CD4-positive, alpha-beta T cell (primary cell): ENCODE measurements around the gene C5orf46. TPM values are rescaled to one million over a fixed set of nuclear protein-coding genes. Genes with fewer than 3 reads are reported as not detected.

ENCODE experiments used
- ATAC-seq: fragments of 200-7000 bp; cut with Tn5 transposase; one replicate; pipeline ENCODE4 v1.10.0; 2022; ENCODE audit warnings: mild to moderate bottlenecking; ENCODE audit not compliant: poor library complexity
- CTCF ChIA-PET: fragments of 350-600 bp; sonication (Branson Sonifier 250); formaldehyde crosslinking; loops from one replicate; lab custom pipeline; 2021; ENCODE audit warnings: antibody characterized with exemption, inconsistent platforms; lab: Charles Lee
- POLR2A ChIA-PET: fragments of 350-600 bp; sonication (Branson Sonifier 250); formaldehyde crosslinking; loops from one replicate; lab custom pipeline; 2021; ENCODE audit warnings: antibody characterized with exemption, inconsistent platforms; lab: Charles Lee
- DNase-seq, 14 experiments: peaks; one replicate each; pipeline ENCODE4 v3.0.0-alpha.2; 2013 to 2020; ENCODE audit warnings: mixed read lengths in 2 of 14
- H3K27ac ChIP-seq, 2 donors: one replicate each; pipeline versions ENCODE4 v1.5.1 to v1.7.0; 2013; ENCODE audit warnings: low read length in 2 of 2, low read depth in 1 of 2, mild to moderate bottlenecking in 1 of 2
- H3K27me3 ChIP-seq, 2 experiments: 1 replicate in 1 of 2; 2 replicates in 1 of 2; pipeline versions ENCODE4 v1.6.1 to v1.7.0; 2013; ENCODE audit warnings: low read length in 2 of 2, control low read depth in 1 of 2, mild to moderate bottlenecking in 1 of 2, moderate library complexity in 1 of 2; ENCODE audit not compliant: insufficient read depth in 2 of 2, control insufficient read depth in 1 of 2
- H3K36me3 ChIP-seq: one replicate; pipeline ENCODE4 v1.6.1; 2013; ENCODE audit warnings: low read length, control low read depth; ENCODE audit not compliant: insufficient read depth
- H3K4me1 ChIP-seq: one replicate; pipeline ENCODE4 v1.6.1; 2013; ENCODE audit warnings: low read length, control low read depth; ENCODE audit not compliant: insufficient read depth
- H3K4me3 ChIP-seq: one replicate; pipeline ENCODE4 v1.5.1; 2013; ENCODE audit warnings: mild to moderate bottlenecking, low read length, moderate library complexity
- H3K9me3 ChIP-seq, 2 experiments: 1 replicate in 1 of 2; 2 replicates in 1 of 2; pipeline versions ENCODE4 v1.6.1 to v1.7.0; 2013; ENCODE audit warnings: low read length in 2 of 2, mild to moderate bottlenecking in 2 of 2, control low read depth in 1 of 2, moderate library complexity in 1 of 2; ENCODE audit not compliant: control insufficient read depth in 1 of 2, insufficient read depth in 1 of 2
- H3K27ac Mint-ChIP-seq: one replicate; pipeline ENCODE4 v1.8.0; 2020; ENCODE audit warnings: mixed read lengths
- H3K27me3 Mint-ChIP-seq: one replicate; pipeline ENCODE4 v1.8.0; 2021; ENCODE audit warnings: mixed read lengths
- H3K36me3 Mint-ChIP-seq: one replicate; pipeline ENCODE4 v1.8.0; 2021; ENCODE audit warnings: low read depth, mixed read lengths
- H3K4me1 Mint-ChIP-seq: one replicate; pipeline ENCODE4 v1.8.0; 2021; ENCODE audit warnings: low read depth, mixed read lengths
- H3K4me3 Mint-ChIP-seq: one replicate; pipeline ENCODE4 v1.8.0; 2020; ENCODE audit warnings: mild to moderate bottlenecking, mixed read lengths
- H3K9me3 Mint-ChIP-seq: one replicate; pipeline ENCODE4 v1.8.0; 2020; ENCODE audit warnings: mixed read lengths
- CTCF ChIP-seq: fragments of 200-600 bp; IDR thresholded peaks from one replicate; pipeline ENCODE4 v1.8.0; 2022; ENCODE audit warnings: antibody characterized with exemption, mild to moderate bottlenecking
- intact Hi-C, 2 experiments: fragments of 100-400 bp; cut with DNase I in 1 of 2; cut with micrococcal nuclease in 1 of 2; formaldehyde crosslinking; loops; one replicate each; pipeline versions ENCODE4 v1.15.1 to v1.9.0; 2023 to 2025; cut with DNase I, micrococcal nuclease
- total RNA-seq, 174 experiments: library from RNA in 2 of 174; stranded (reverse) in 2 of 174; gene quantifications; one replicate each; pipeline ENCODE4 v1.2.3 and lab custom pipeline; 2021 to 2026

The C5orf46 gene
- total RNA-seq, 2 experiments from 2014 or later = not detected

- Mint-ChIP-seq H3K27ac (no peak overlapping the region), H3K36me3 (no peaks in the 10 kb centered on the region), H3K4me3 (no peak overlapping the region), H3K27me3 (peaks cover 9% of the 10 kb centered on the region), H3K4me1 (no peaks in the 10 kb centered on the region), H3K9me3 (no peaks in the 10 kb centered on the region)
- ChIA-PET POLR2A (no interaction called here), CTCF (no interaction called here)
- intact Hi-C loops = no loop called here
- H3K36me3 ChIP-seq = no peaks in the 10 kb centered on the region
- ATAC-seq = no peak
- no peak for DNase-seq
- TF ChIP-seq CTCF = no peak
- H3K27me3 ChIP-seq = no peaks in the 10 kb centered on the region
- no peaks in the 10 kb centered on the region for H3K4me1 ChIP-seq
- H3K9me3 ChIP-seq = no peaks in the 10 kb centered on the region
- H3K27ac ChIP-seq = no peak overlapping the region
- H3K4me3 ChIP-seq = no peak overlapping the region
Observed at GRCh38 chr5:147844846-147845245, 61.5 kb downstream of the C5orf46 start.

- no peak for TF ChIP-seq CTCF
Observed at GRCh38 chr5:147842869-147843268, 63.5 kb downstream of the C5orf46 start.

More at GRCh38 chr5:147842869-147843268, 63.5 kb downstream of the C5orf46 start:
- H3K9me3 ChIP-seq = no peaks in the 10 kb centered on the region
- intact Hi-C loops = no loop called here
- Mint-ChIP-seq H3K9me3 (no peaks in the 10 kb centered on the region), H3K27ac (no peak overlapping the region), H3K27me3 (peaks cover 9% of the 10 kb centered on the region), H3K4me1 (no peaks in the 10 kb centered on the region), H3K4me3 (no peak overlapping the region), H3K36me3 (no peaks in the 10 kb centered on the region)
- POLR2A ChIA-PET = no interaction called here
- no peaks in the 10 kb centered on the region for H3K36me3 ChIP-seq
- CTCF ChIA-PET = no interaction called here
- DNase-seq (no peak), ATAC-seq (no peak)
- no peaks in the 10 kb centered on the region for H3K4me1 ChIP-seq
- H3K27me3 ChIP-seq = no peaks in the 10 kb centered on the region
- H3K27ac ChIP-seq = no peak overlapping the region
- H3K4me3 ChIP-seq = no peak overlapping the region

Other genes with a start within 250 kb of the C5orf46 start
- 1 to 10 TPM in 1 of 2 experiments, under 1 TPM in 1; 0.74 to 1.3 TPM for gene JAKMIP2, start 123.8 kb downstream of the C5orf46 start, total RNA-seq
- gene SPINK1, start 74.9 kb downstream of the C5orf46 start, total RNA-seq = not detected
- not detected for gene SCGB3A2, start 27.8 kb downstream of the C5orf46 start, total RNA-seq
- not detected for gene SPINK5, start 157.4 kb upstream of the C5orf46 start, total RNA-seq